Suprapubic skin (tissue), 4 donors: ENCODE measurements around the gene PHLDB2.

Experiments
- CTCF ChIP-seq, 2 donors: fragments of 200-600 bp in 1 of 2; fragments of 450-650 bp in 1 of 2; sonication (generic) in 1 of 2; IDR thresholded peaks; one replicate each; pipeline ENCODE4 v1.5.1; 2016 to 2019; ENCODE audit warnings: antibody characterized with exemption in 2 of 2, mild to moderate bottlenecking in 1 of 2, moderate library complexity in 1 of 2
- EP300 ChIP-seq: sonication (generic); formaldehyde crosslinking; IDR thresholded peaks from one replicate; pipeline ENCODE4 v1.6.1; 2017; ENCODE audit warnings: antibody characterized with exemption
- POLR2A ChIP-seq, 2 donors: fragments of 450-650 bp; IDR thresholded peaks; one replicate each; pipeline ENCODE4 v1.6.1; 2017; ENCODE audit warnings: antibody characterized with exemption in 2 of 2, mild to moderate bottlenecking in 2 of 2, moderate library complexity in 2 of 2
- POLR2AphosphoS5 ChIP-seq, 3 donors: sonication (generic); formaldehyde crosslinking; IDR thresholded peaks; one replicate each; pipeline ENCODE4 v1.6.1; 2017; ENCODE audit warnings: antibody characterized with exemption in 3 of 3

- TF ChIP-seq CTCF (IDR thresholded peaks at IDR 0.05), result no peak
- TF ChIP-seq POLR2AphosphoS5 (IDR thresholded peaks at IDR 0.05), result no peak
- no peak for TF ChIP-seq POLR2A (IDR thresholded peaks at IDR 0.05)
- TF ChIP-seq EP300, result no peak
Observed at GRCh38 chr3:111972891-111973290, 113.8 kb downstream of the PHLDB2 start.
